IPS-20b (cell line): ENCODE results near the gene EDARADD.
"Not testable (repeated sequence)": the region's sequence is repeated elsewhere in the genome, so short reads cannot be mapped to it uniquely, and the experiment has no call there.

Source experiments
- H3K27ac ChIP-seq: one replicate; pipeline ENCODE4 v1.5.1; 2013; ENCODE audit warnings: low read length
- H3K27me3 ChIP-seq: 2 replicates; pipeline ENCODE4 v1.6.1; 2013; ENCODE audit warnings: mild to moderate bottlenecking, low read length, inconsistent platforms; ENCODE audit not compliant: insufficient read depth
- H3K36me3 ChIP-seq: 2 replicates; pipeline ENCODE4 v1.6.1; 2013; ENCODE audit warnings: low read depth, mild to moderate bottlenecking, inconsistent platforms, low read length, moderate library complexity; ENCODE audit not compliant: insufficient read depth
- H3K4me1 ChIP-seq: 2 replicates; pipeline ENCODE4 v1.6.1; 2013; ENCODE audit warnings: mild to moderate bottlenecking, control low read depth, inconsistent platforms, low read length, moderate library complexity; ENCODE audit not compliant: insufficient read depth
- H3K4me3 ChIP-seq: 2 replicates; pipeline ENCODE4 v1.5.1; 2013; ENCODE audit warnings: mild to moderate bottlenecking, low read length, inconsistent platforms
- H3K9ac ChIP-seq: 2 replicates; pipeline ENCODE4 v1.6.1; 2013; ENCODE audit warnings: low read depth, mild to moderate bottlenecking, inconsistent platforms, low read length, moderate library complexity
- H3K9me3 ChIP-seq: 2 replicates; pipeline ENCODE4 v1.6.1; 2013; ENCODE audit warnings: mild to moderate bottlenecking, low read depth, low read length, inconsistent platforms; ENCODE audit not compliant: insufficient read depth

Gene EDARADD

GRCh38 chr1:236451796-236452373, 57.8 kb downstream of the EDARADD start:
- no peaks in the 10 kb centered on the region for H3K4me1 ChIP-seq
- no peaks in the 10 kb centered on the region for H3K27me3 ChIP-seq
- no peak overlapping the region for H3K27ac ChIP-seq
- no peaks in the 10 kb centered on the region for H3K36me3 ChIP-seq
- H3K9ac ChIP-seq, result no peak overlapping the region
- no peaks in the 10 kb centered on the region for H3K9me3 ChIP-seq
- H3K4me3 ChIP-seq, result no peak overlapping the region

- Histone ChIP-seq H3K27ac (no peak overlapping the region), H3K36me3 (no peaks in the 10 kb centered on the region)
These were observed 61.2 kb downstream of the EDARADD start for GRCh38 chr1:236455243-236455642.

GRCh38 chr1:236457775-236458174, 63.7 kb downstream of the EDARADD start:
- H3K36me3 ChIP-seq, result no peaks in the 10 kb centered on the region
- H3K27ac ChIP-seq, result no peak overlapping the region
- H3K9me3 ChIP-seq, result no peaks in the 10 kb centered on the region

More at GRCh38 chr1:236455243-236455642, 61.2 kb downstream of the EDARADD start:
- H3K9me3 ChIP-seq, result no peaks in the 10 kb centered on the region
- no peak overlapping the region for H3K4me3 ChIP-seq
- H3K4me1 ChIP-seq, result no peaks in the 10 kb centered on the region
- H3K27me3 ChIP-seq, result no peaks in the 10 kb centered on the region
- no peak overlapping the region for H3K9ac ChIP-seq

GRCh38 chr1:236458996-236459395, 64.9 kb downstream of the EDARADD start:
- Histone ChIP-seq H3K9ac (no peak overlapping the region), H3K4me1 (no peaks in the 10 kb centered on the region), H3K27ac (no peak overlapping the region), H3K27me3 (no peaks in the 10 kb centered on the region), H3K4me3 (no peak overlapping the region), H3K36me3 (no peaks in the 10 kb centered on the region), H3K9me3 (no peaks in the 10 kb centered on the region)

More at GRCh38 chr1:236457775-236458174, 63.7 kb downstream of the EDARADD start:
- Histone ChIP-seq H3K27me3 (no peaks in the 10 kb centered on the region), H3K4me1 (no peaks in the 10 kb centered on the region), H3K4me3 (no peak overlapping the region), H3K9ac (no peak overlapping the region)

- Histone ChIP-seq H3K27me3 (no peaks in the 10 kb centered on the region), H3K4me3 (no peak overlapping the region), H3K27ac (no peak overlapping the region), H3K9ac (no peak overlapping the region), H3K4me1 (no peaks in the 10 kb centered on the region), H3K36me3 (no peaks in the 10 kb centered on the region), H3K9me3 (no peaks in the 10 kb centered on the region)
These were observed 66.0 kb downstream of the EDARADD start for GRCh38 chr1:236460103-236460502.

GRCh38 chr1:236464197-236464596, 70.1 kb downstream of the EDARADD start:
- not testable (repeated sequence) for H3K4me1 ChIP-seq, H3K27ac ChIP-seq, H3K4me3 ChIP-seq, H3K9me3 ChIP-seq, H3K9ac ChIP-seq, H3K27me3 ChIP-seq, H3K36me3 ChIP-seq

GRCh38 chr1:236465231-236465958, 71.3 kb downstream of the EDARADD start:
- Histone ChIP-seq H3K4me1 (0 out of 2 replicates have a peak, but pooled peaks cover 5% of the 10 kb centered on the region), H3K36me3 (no peaks in the 10 kb centered on the region), H3K4me3 (no peak overlapping the region), H3K27ac (no peak overlapping the region), H3K9me3 (no peaks in the 10 kb centered on the region), H3K9ac (no peak overlapping the region), H3K27me3 (no peaks in the 10 kb centered on the region)

- 0 out of 2 replicates have a peak, but pooled peaks cover 5% of the 10 kb centered on the region for H3K4me1 ChIP-seq
- no peaks in the 10 kb centered on the region for H3K36me3 ChIP-seq
- H3K27me3 ChIP-seq, result no peaks in the 10 kb centered on the region
- H3K4me3 ChIP-seq, result no peak overlapping the region
- no peaks in the 10 kb centered on the region for H3K9me3 ChIP-seq
- H3K9ac ChIP-seq, result no peak overlapping the region
- H3K27ac ChIP-seq, result no peak overlapping the region
These were observed 71.8 kb downstream of the EDARADD start for GRCh38 chr1:236465959-236466303.

- H3K4me1 ChIP-seq, result peaks cover 11% of the 10 kb centered on the region; the same call in 1 of the 2 replicates
These were observed 73.2 kb downstream of the EDARADD start for GRCh38 chr1:236467327-236467641.

GRCh38 chr1:236468625-236469024, 74.5 kb downstream of the EDARADD start:
- Histone ChIP-seq H3K27ac (no peak overlapping the region), H3K36me3 (no peaks in the 10 kb centered on the region), H3K9me3 (no peaks in the 10 kb centered on the region), H3K4me3 (no peak overlapping the region), H3K27me3 (no peaks in the 10 kb centered on the region), H3K9ac (no peak overlapping the region), H3K4me1 (peaks cover 15% of the 10 kb centered on the region; the same call in 1 of the 2 replicates)

More at GRCh38 chr1:236467327-236467641, 73.2 kb downstream of the EDARADD start:
- H3K27me3 ChIP-seq, result no peaks in the 10 kb centered on the region
- H3K9ac ChIP-seq, result no peak overlapping the region
- H3K9me3 ChIP-seq, result no peaks in the 10 kb centered on the region
- H3K4me3 ChIP-seq, result no peak overlapping the region
- no peaks in the 10 kb centered on the region for H3K36me3 ChIP-seq
- H3K27ac ChIP-seq, result no peak overlapping the region

- Histone ChIP-seq H3K9ac (no peak overlapping the region), H3K27me3 (no peaks in the 10 kb centered on the region), H3K4me1 (peaks cover 15% of the 10 kb centered on the region; the same call in 1 of the 2 replicates), H3K27ac (no peak overlapping the region), H3K9me3 (no peaks in the 10 kb centered on the region), H3K4me3 (no peak overlapping the region), H3K36me3 (no peaks in the 10 kb centered on the region)
These were observed 75.4 kb downstream of the EDARADD start for GRCh38 chr1:236469466-236469865.

GRCh38 chr1:236471096-236471495, 77.0 kb downstream of the EDARADD start:
- Histone ChIP-seq H3K27me3 (no peaks in the 10 kb centered on the region), H3K9ac (no peak overlapping the region), H3K4me3 (no peak overlapping the region), H3K9me3 (no peaks in the 10 kb centered on the region), H3K27ac (no peak overlapping the region), H3K4me1 (peaks cover 15% of the 10 kb centered on the region; the same call in 1 of the 2 replicates), H3K36me3 (no peaks in the 10 kb centered on the region)
